ENCODE measurements around the gene IL26. TPM values are rescaled to one million over a fixed set of nuclear protein-coding genes. Genes with fewer than 3 reads are reported as not detected.

Gene IL26
- total and polyA plus RNA-seq, 2 donors (not counting 3 experiments of a cell fraction or from before 2014, with no cell fraction given) = not detected

DNA sequence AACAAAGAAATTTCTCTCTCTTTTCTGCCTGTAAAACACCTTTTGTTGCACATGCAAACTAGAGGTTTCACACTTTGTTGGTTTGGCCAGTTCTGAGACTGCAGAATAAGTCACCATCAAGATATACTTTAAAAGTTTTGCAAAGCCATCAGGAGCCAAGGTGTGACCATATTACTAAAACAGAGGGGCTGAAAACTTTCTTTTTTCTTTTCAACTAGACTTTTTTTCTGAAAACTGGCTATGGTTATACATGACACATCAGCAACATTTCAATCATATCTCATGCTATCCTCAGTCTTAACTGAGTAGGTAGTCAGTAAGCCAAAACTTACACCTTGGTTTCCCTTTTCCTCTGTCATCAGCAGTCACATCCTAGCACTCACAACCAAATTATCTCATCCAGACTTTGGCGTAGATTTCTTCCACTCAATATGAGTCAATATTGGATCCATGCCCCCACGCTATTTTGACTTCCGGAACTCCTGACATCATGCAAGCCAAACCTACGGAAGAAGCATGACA lies 62.0 kb downstream of the IL26 start:
- no peak overlapping the region for H3K9ac ChIP-seq (replicated peaks; ENCODE audit: extremely low read depth, insufficient read depth, low read length)
- no peaks in the 10 kb centered on the region for H3K27me3 ChIP-seq (ENCODE audit: control insufficient read depth in 2 of 2, insufficient read depth in 2 of 2, low read length in 2 of 2)
- intact Hi-C loops (cut with micrococcal nuclease) (no loop called here), dilution Hi-C loops (cut with MboI; ENCODE audit: extremely low pct_ligation_motif_present, low sequenced_read_pairs) (no loop called here)
- no TSS peak for BruUV-seq (replicated peaks)
- H3K9me1 ChIP-seq (replicated peaks; ENCODE audit: control insufficient read depth, extremely low read depth, insufficient read depth, low read length) = no peaks in the 10 kb centered on the region
- no peak overlapping the region for H3K4me3 ChIP-seq (replicated peaks in 1 of 3; ENCODE audit: insufficient read depth in 1 of 3, low read depth in 1 of 3, low read length in 3 of 3)
- no peak overlapping the region for H2AFZ ChIP-seq (ENCODE audit: low read depth, low read length)
- DNase-seq (ENCODE audit: low read depth, low spot score) = no peak
- H4K20me1 ChIP-seq (replicated peaks; ENCODE audit: control insufficient read depth, extremely low read depth, insufficient read depth, low read length) = no peaks in the 10 kb centered on the region
- no peaks in the 10 kb centered on the region for H3K36me3 ChIP-seq (ENCODE audit: control insufficient read depth in 2 of 2, extremely low read depth in 1 of 2, insufficient read depth in 2 of 2, low read length in 2 of 2)
- H3K4me1 ChIP-seq (ENCODE audit: control insufficient read depth, extremely low read depth, insufficient read depth, low read length) = no peaks in the 10 kb centered on the region
- ChIA-PET POLR2A (no interaction called here), CTCF (no interaction called here)
- TF ChIP-seq EZH2 (IDR thresholded peaks at IDR 0.05; ENCODE audit: borderline replicate concordance, low read depth, low read length, severe bottlenecking) (no peak), FOS (IDR thresholded peaks at IDR 0.05; ENCODE audit: borderline replicate concordance, insufficient read depth, low read length) (no peak), POLR2AphosphoS5 (IDR thresholded peaks at IDR 0.05; ENCODE audit: insufficient read depth, low read depth, low read length) (no peak), POLR2A (IDR thresholded peaks at IDR 0.05; ENCODE audit: low read depth, low read length) (no peak), GATA2 (IDR thresholded peaks at IDR 0.05; ENCODE audit: insufficient read depth, insufficient read length, low read depth, low read length) (no peak), JUN (IDR thresholded peaks at IDR 0.05; ENCODE audit: borderline replicate concordance, insufficient read depth, insufficient read length, low read depth) (no peak), MYC (IDR thresholded peaks at IDR 0.05; ENCODE audit: low read depth, low read length) (no peak)
- TF ChIP-seq, protein P1, sequence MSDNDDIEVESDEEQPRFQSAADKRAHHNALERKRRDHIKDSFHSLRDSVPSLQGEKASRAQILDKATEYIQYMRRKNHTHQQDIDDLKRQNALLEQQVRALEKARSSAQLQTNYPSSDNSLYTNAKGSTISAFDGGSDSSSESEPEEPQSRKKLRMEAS (IDR thresholded peaks at IDR 0.05; ENCODE audit: insufficient read depth, insufficient read length) = no peak
- TF ChIP-seq, protein P2, sequence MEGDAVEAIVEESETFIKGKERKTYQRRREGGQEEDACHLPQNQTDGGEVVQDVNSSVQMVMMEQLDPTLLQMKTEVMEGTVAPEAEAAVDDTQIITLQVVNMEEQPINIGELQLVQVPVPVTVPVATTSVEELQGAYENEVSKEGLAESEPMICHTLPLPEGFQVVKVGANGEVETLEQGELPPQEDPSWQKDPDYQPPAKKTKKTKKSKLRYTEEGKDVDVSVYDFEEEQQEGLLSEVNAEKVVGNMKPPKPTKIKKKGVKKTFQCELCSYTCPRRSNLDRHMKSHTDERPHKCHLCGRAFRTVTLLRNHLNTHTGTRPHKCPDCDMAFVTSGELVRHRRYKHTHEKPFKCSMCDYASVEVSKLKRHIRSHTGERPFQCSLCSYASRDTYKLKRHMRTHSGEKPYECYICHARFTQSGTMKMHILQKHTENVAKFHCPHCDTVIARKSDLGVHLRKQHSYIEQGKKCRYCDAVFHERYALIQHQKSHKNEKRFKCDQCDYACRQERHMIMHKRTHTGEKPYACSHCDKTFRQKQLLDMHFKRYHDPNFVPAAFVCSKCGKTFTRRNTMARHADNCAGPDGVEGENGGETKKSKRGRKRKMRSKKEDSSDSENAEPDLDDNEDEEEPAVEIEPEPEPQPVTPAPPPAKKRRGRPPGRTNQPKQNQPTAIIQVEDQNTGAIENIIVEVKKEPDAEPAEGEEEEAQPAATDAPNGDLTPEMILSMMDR (IDR thresholded peaks at IDR 0.05; ENCODE audit: extremely low read depth in 1 of 2, insufficient read depth in 1 of 2, low read depth in 1 of 2, low read length in 2 of 2) = no peak
- no peaks in the 10 kb centered on the region for H3K79me2 ChIP-seq (ENCODE audit: control insufficient read depth, insufficient read depth, low read length)
- no peak overlapping the region for H3K4me2 ChIP-seq (ENCODE audit: insufficient read depth, low read length)
- no peak for FAIRE-seq
- no peak overlapping the region for H3K27ac ChIP-seq (ENCODE audit: insufficient read depth, low read depth, low read length)
- no peaks in the 10 kb centered on the region for H3K9me3 ChIP-seq (replicated peaks; ENCODE audit: control insufficient read depth, insufficient read depth, low read length)
